ENCODE results near the gene COL4A1. TPM values are rescaled to one million over a fixed set of nuclear protein-coding genes. Genes with fewer than 3 reads are reported as not detected.
A peak's percentile ranks its signal among the peaks of the same experiment; 100 is the strongest.

Gene COL4A1
- total RNA-seq, 6 donors from 2014 or later: 81.7 to 309 (median 167) TPM

DNA sequence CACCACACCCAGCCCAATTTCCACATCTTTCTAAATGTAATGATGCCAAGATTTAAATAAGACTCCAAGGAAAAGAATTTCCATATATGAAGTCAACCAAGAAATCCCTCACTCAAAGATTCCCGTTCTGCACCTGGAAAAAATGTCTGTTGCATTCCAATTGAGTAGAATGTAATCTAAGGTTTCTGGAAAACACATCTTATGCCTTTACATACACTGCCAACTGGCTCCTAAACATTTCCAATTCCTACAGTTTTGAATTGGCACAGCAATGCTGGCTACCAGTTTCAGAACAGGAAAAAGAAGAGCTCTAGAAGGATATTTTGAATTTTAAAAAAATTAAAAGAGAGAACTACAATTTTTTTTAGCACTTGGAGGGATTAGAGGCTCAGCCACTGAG is 43.1 kb upstream of the COL4A1 start:
- H3K4me1 ChIP-seq: peaks cover 17 to 71% (median 33%) of the 10 kb centered on the region in 4 donors
- no peaks in the 10 kb centered on the region for H3K36me3 ChIP-seq
- no peak for TF ChIP-seq POLR2AphosphoS5 (IDR thresholded peaks at IDR 0.05)
- WGBS, 2 donors: 79 to 87% methylated on average over 1 of the region's 1 CpG
- H3K4me3 ChIP-seq: no peak overlapping the region
- H3K27ac ChIP-seq: peak overlapping the region in 1 of 4 donors; percentile 12
- no peaks in the 10 kb centered on the region for H3K27me3 ChIP-seq
- no peak for ATAC-seq (ENCODE audit: low FRiP score in 2 of 2)
- H3K9me3 ChIP-seq: no peaks in the 10 kb centered on the region
- no peak for DNase-seq

DNA sequence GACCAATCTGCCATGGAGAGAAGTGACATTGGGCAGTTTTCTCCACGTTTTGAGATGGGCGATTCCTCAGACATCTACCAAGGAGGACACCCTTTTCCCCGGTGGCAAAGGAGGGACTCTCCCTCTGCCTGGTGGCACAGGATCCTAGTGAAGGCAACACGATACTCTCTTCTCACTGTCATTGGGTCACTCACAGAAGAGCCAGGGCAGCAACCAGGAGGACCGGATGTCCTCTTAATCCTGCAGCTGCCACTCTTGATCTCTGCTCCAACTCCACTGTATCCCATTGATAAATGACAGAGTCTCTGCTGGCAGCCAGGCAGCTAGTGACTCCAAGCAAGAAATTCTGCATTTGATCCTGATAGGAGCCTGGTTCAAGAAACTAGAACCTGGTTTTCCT is 42.3 kb upstream of the COL4A1 start:
- H3K27ac ChIP-seq: peak overlapping the region in 2 of 4 donors; percentile 10 to 40
- TF ChIP-seq POLR2AphosphoS5 (IDR thresholded peaks at IDR 0.05) (peak in 1 of 2 donors; percentile 6), POLR2A (IDR thresholded peaks at IDR 0.05) (no peak), EP300 (IDR thresholded peaks at IDR 0.05) (no peak)
- TF ChIP-seq, protein P1, sequence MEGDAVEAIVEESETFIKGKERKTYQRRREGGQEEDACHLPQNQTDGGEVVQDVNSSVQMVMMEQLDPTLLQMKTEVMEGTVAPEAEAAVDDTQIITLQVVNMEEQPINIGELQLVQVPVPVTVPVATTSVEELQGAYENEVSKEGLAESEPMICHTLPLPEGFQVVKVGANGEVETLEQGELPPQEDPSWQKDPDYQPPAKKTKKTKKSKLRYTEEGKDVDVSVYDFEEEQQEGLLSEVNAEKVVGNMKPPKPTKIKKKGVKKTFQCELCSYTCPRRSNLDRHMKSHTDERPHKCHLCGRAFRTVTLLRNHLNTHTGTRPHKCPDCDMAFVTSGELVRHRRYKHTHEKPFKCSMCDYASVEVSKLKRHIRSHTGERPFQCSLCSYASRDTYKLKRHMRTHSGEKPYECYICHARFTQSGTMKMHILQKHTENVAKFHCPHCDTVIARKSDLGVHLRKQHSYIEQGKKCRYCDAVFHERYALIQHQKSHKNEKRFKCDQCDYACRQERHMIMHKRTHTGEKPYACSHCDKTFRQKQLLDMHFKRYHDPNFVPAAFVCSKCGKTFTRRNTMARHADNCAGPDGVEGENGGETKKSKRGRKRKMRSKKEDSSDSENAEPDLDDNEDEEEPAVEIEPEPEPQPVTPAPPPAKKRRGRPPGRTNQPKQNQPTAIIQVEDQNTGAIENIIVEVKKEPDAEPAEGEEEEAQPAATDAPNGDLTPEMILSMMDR (IDR thresholded peaks at IDR 0.05): no peak
- no peaks in the 10 kb centered on the region for H3K36me3 ChIP-seq
- H3K27me3 ChIP-seq: no peaks in the 10 kb centered on the region
- H3K4me1 ChIP-seq: peaks cover 17 to 70% (median 33%) of the 10 kb centered on the region in 4 donors
- ATAC-seq (ENCODE audit: low FRiP score in 2 of 2): no peak
- H3K4me3 ChIP-seq: no peak overlapping the region
- WGBS, 2 donors: 77 to 80% methylated on average over 5 of the region's 5 CpGs
- no peak for DNase-seq
- no peaks in the 10 kb centered on the region for H3K9me3 ChIP-seq

DNA sequence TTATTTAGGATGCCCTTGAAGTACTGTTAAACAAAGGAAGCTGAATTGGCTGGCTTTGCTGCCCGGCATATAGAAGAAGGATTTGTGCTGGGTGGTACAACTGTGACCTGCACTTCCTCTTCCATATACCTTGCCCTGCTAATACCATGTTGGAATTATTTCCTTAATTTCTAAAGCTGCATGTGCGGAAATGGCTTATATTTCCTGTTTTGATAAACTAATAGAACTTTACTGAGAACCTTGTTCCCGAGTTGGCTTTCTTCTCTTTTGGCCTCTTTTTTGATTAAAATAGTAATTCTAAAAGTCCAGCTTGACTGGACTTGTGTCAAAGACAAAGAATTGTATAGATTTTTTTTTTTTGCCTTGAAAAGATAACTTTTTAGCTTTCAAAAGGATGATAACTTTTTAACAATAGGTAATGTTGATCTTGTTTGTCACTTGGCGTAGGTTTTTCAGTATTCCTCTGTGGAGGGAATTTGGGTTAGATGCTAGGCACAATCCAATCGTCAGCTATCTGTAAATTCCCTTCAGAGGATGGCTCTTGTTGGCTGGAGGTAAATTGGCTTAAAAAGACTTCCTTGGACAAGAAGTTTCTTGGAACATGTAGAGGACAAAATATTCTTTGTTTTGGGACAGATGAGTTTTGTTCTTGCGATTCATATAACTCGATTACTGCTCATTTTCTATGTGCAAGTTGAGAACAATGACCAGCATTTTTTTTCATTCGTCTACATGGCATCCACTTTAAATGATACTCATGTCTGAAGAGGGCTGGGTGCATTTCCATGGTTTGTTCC is 41.5 kb upstream of the COL4A1 start:
- Histone ChIP-seq H3K9me3 (no peaks in the 10 kb centered on the region), H3K36me3 (no peaks in the 10 kb centered on the region), H3K4me1 (peaks cover 17 to 64% (median 30%) of the 10 kb centered on the region in 4 donors), H3K27me3 (no peaks in the 10 kb centered on the region), H3K4me3 (no peak overlapping the region), H3K27ac (peak overlapping the region; percentile 48 to 74 (median 60))
- 60 to 61% methylated on average over 8 of the region's 8 CpGs for WGBS, 2 donors
- ATAC-seq (ENCODE audit: low FRiP score in 2 of 2): no peak
- no peak for DNase-seq
- TF ChIP-seq POLR2AphosphoS5 (IDR thresholded peaks at IDR 0.05): no peak
- no peak for TF ChIP-seq EP300 (IDR thresholded peaks at IDR 0.05)
- no peak for TF ChIP-seq POLR2A (IDR thresholded peaks at IDR 0.05)
- TF ChIP-seq, protein P1 (IDR thresholded peaks at IDR 0.05): no peak

DNA sequence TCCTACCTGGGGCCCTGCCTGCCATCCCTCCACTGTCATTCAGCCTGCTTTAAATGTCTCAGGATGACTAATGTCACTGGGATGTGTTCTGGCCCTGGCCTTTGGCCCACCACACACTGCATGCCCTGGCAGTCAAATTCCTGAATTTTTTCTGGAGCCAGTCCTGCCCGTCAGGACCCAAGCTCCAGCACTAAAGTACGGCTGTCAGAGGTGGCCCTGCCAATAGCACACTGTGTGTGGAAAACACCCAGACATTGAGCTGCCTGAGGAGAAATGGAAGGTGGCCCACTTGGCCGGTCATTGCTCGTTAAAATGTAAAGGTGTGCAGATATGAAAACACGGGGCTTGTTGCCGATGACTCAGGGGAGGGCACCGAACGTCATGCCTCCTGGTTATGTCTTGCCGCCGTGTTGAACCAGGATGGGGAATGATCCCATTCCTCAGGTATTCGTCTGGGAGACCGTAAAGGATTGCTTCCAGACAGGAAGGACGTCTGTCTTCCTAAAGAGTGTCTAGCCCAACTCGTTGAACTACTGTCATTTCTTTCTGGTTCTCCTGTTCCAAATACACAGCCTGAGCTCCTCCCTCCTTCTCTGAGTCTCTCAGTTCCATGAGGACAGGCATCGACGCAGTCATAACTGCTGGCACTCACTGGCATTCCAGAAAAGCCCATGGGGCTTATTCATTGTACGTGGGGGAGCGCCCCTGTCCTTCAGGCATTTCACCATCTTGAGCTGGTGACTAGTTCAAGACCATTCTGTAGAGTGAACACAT is 40.8 kb upstream of the COL4A1 start:
- Histone ChIP-seq H3K27ac (peak overlapping the region; percentile 48 to 74 (median 60)), H3K4me1 (peaks cover 13 to 69% (median 31%) of the 10 kb centered on the region in 4 donors), H3K27me3 (no peaks in the 10 kb centered on the region), H3K4me3 (no peak overlapping the region), H3K9me3 (no peaks in the 10 kb centered on the region), H3K36me3 (no peaks in the 10 kb centered on the region)
- DNase-seq (no peak), ATAC-seq (ENCODE audit: low FRiP score in 2 of 2) (peak in 1 of 2 donors; percentile 53)
- 49 to 57% methylated on average over 16 to 18 of the region's 18 CpGs for WGBS, 2 donors
- TF ChIP-seq EP300 (IDR thresholded peaks at IDR 0.05): no peak
- no peak for TF ChIP-seq POLR2A (IDR thresholded peaks at IDR 0.05)
- peak in 1 of 2 donors; percentile 38 for TF ChIP-seq POLR2AphosphoS5 (IDR thresholded peaks at IDR 0.05)
- TF ChIP-seq, protein P1 (IDR thresholded peaks at IDR 0.05): no peak

- 85 to 100% methylated on average over 1 to 3 of the region's 3 CpGs for WGBS, 2 donors
- TF ChIP-seq, protein P1 (IDR thresholded peaks at IDR 0.05): no peak
- no peak for TF ChIP-seq EP300 (IDR thresholded peaks at IDR 0.05)
- TF ChIP-seq POLR2AphosphoS5 (IDR thresholded peaks at IDR 0.05): no peak
- TF ChIP-seq POLR2A (IDR thresholded peaks at IDR 0.05): no peak
- Histone ChIP-seq H3K4me1 (peaks cover 16 to 75% (median 33%) of the 10 kb centered on the region in 4 donors), H3K27ac (peak overlapping the region; percentile 48 to 74 (median 60)), H3K4me3 (no peak overlapping the region), H3K27me3 (no peaks in the 10 kb centered on the region), H3K36me3 (no peaks in the 10 kb centered on the region), H3K9me3 (no peaks in the 10 kb centered on the region)
- ATAC-seq (ENCODE audit: low FRiP score in 2 of 2) (no peak), DNase-seq (no peak)
These were observed 40.1 kb upstream of the COL4A1 start for GRCh38 chr13:110347088-110347487.

Measured in upper lobe of left lung (tissue), 6 donors.